GM23248 (cell line): Measurements from ENCODE around the gene CTRB2.

ENCODE experiments used
- EZH2 ChIP-seq: fragments of 200-600 bp; sonication (generic); IDR thresholded peaks from 2 replicates; pipeline ENCODE4 v1.6.1; 2018; ENCODE audit warnings: antibody characterized with exemption, mild to moderate bottlenecking; ENCODE audit not compliant: insufficient read depth, poor library complexity, severe bottlenecking
- EZH2phosphoT487 ChIP-seq: fragments of 200-600 bp; sonication (generic); IDR thresholded peaks from 2 replicates; pipeline ENCODE4 v1.6.1; 2018; ENCODE audit warnings: antibody characterized with exemption, moderate library complexity, mild to moderate bottlenecking, low read depth; ENCODE audit not compliant: insufficient read depth

DNA sequence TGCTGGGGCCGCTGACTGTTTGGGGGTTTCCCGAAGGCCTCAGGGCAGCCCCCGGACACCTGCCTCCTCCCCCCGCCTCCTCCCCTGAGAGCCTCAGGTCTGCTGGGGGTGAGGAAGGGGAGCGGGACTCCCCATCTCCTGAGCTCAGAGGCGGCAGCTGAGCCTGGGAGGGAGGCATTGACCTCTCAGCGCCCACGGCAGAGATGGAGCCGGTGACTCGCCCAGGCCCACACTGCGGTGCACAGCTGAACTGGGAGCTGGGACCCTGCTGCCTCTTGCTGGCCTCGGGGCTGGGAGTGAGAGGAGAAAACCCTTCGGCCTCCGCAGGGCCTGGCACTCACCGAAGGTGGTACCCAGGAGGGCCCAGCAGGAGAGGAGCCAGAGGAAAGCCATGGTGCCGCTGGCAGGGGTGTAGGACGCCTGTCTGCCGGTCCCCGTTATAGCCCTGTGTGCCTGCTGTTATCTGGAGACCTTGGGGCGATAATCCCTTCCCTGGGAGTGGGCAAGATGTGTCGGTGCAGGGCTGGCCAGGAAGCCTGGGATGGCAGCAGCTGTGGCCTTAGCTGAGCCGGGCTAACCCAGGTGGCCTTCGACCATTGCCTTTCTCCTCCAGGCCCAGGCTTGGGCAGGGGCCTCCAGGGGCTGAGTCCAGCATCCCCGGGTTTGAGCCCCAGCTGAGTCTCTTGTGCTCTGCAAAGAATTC lies at the start of gene CTRB2:
- TF ChIP-seq EZH2phosphoT487 (no peak), EZH2 (no peak)
